ENCODE data around the gene FGGY.
"Not testable (repeated sequence)": the region's sequence is repeated elsewhere in the genome, so short reads cannot be mapped to it uniquely, and the experiment has no call there.

FGGY gene

DNA sequence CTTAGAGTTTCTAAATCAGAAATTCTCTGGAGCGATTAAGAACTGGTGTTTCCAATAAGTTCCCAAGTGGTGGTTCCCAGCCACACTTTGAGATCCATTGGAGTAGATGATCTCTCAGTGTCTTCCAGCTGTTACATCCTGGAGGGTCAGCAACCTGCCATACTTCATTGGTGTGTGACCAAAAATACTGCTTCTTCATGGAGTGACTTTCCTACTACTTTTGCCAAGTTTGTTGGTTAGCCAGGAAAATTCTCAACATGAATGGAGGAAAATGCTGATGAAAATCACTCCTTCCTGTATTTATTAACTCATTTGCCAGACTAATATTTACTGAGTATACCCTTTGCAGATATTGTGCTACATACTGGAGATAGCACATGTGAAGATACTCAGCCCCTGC lies 186.1 kb downstream of the FGGY start:
- DNase-seq (ENCODE audit: low spot score), result no peak

DNA sequence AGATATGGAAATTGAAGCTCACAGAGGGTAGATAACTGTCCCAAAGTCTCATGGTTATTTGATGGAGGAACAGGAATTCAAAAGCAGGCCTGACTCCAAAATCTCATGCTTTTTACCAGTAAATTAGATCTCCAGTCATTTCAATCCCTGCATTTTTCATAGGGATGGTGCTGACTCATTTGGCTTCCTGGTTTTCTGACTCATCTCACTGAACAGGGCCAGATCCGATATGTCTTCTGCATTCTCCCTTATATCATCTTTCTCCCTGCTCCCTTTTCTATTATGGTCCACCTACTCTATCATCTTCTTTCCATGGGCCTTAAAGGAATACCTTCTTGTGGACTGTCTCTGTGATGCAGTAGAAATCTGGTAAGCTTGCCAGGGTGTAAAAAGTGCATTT lies 187.2 kb downstream of the FGGY start:
- DNase-seq (ENCODE audit: low spot score), result no peak

DNA sequence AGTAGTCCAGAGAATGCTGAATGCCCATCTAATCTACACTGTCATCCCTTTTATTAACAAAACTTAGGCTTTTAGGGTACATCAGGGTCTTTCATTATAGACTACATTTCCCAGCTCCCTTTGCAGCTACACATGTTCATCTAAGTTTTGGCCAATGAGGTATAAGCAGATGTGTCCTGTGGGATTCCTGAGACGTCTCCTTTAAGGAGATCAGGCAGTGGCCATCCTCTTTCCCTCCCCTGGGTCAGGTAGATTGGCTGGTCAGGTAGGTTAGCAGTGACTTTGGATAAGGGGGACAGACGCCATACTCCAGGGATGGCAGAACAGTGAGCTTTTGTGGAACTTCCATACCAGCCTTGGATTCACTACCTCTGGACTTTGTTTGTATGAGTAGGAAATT lies 188.3 kb downstream of the FGGY start:
- DNase-seq (ENCODE audit: low spot score), result no peak

DNA sequence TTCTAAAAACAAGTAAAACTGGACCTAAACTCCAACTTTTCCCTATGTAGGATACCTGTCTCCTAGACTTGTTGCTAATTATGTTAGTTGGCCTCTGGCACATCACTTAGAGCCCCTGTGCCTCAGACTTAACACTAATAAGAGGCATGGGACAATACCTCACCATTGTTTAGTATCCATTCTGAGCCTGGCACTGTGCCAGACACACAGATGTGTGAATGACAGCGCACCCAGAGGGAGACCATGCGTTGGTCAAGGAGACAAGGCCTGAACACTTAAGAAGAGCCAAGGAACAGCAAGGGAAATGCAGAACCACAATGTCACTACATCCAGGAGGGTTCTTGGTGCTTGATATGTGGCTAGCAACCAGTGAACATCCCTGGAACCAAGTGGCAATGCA lies 189.1 kb downstream of the FGGY start:
- no peak for DNase-seq (ENCODE audit: low spot score)

DNA sequence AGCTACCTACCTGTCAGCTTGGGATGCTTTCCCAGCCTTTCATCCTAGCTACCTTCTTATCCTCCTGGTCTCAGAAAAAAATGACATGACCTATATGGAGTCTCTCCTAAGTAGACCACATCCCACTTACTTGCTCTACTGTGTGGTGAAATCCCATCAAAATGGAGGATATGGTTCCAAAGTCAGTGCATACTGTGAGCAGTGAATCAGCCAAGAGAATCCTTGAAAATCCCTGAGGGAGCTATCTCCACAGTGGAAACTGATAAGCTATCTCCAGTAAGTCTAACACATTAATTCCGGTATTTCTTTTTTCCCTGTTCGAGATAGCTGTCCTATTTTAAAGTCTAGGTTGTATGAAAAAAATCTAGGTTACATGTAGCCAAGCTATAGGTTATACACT lies 189.7 kb downstream of the FGGY start:
- no peak for DNase-seq (ENCODE audit: low spot score)

DNA sequence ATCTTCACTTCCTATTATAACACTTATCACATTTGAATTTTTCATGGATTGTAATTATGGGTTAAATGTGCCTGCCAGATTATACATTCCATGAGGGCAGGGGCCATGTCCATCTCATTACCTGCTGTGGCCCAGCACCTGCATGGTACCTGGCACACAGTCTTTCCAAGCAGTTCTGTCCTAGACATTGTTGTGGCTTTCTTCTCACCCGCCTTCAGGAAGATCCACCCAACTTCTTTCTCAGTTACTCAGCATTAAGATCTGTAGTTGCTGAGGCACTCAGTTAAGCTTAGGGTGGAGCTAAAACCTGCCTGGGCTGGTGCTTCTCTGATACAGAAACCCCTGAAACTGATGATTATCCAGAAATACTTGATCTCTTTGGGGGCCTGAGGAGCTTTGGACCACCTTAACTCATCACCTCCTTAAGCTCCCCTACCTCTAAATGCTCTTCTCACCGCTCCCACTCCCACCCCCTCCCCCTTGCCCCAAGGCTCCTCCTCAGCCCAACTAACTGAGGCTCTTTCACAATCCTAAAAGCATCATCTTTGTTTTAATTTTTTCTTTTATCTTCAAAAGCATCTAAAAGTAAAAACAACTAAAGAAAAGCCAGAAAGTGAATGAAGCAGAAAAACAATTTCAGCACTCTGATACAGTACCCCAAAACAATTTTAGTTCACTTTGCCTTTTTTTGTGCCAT lies 190.6 kb downstream of the FGGY start:
- no peak for DNase-seq (ENCODE audit: low spot score)

DNA sequence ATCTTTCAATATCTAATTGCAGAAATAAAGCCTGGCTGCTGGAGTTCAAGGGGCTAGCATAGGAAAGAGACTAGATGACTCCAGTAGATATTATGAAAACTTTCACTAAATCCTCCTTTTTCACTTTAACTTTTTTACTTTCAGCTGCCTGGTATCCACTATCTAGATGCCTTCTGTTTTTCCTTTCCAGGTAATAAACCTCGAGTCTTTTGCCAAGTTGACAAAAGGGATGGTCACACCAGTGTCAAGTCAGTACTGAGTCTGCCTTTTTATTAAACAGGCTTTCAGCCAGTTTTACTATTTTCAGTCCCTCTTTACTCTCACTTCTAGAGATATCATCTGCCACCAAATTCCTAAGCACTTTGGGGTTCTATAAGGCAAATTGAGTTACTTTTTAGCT lies 195.6 kb downstream of the FGGY start:
- no peak for DNase-seq (ENCODE audit: low spot score)

DNA sequence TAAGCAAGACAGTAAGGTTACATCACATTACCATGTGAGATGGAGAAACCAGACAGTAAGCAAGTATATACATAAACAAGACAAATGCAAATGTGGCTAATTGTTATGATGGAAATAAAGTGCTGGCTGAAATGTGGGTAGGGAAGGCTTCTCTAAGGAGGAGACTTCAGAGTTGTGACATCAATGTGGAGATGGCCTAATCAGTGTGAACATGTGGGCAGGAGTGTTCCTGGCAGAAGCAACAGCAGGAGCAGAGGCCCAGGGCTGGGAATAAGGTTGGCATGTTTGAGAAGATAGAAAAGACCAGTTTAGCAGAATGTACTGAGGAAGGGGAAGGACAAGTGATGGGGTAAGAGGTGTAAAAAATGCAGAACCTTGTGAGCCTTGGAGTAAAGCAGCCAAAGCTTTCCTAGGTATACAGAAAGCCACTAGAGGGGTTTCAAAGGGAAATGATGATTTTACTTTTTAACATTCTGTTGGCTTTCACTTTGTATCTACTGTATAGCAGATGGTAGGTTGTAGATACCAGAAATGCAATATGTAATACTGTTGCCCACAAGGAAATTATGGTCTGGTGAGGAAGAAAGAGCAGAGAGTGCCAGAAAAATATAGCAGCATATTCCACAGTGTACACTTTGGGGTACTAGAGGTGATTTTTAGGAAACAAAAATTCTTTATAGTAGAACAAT lies 197.4 kb downstream of the FGGY start:
- no peak for DNase-seq (ENCODE audit: low spot score)

DNA sequence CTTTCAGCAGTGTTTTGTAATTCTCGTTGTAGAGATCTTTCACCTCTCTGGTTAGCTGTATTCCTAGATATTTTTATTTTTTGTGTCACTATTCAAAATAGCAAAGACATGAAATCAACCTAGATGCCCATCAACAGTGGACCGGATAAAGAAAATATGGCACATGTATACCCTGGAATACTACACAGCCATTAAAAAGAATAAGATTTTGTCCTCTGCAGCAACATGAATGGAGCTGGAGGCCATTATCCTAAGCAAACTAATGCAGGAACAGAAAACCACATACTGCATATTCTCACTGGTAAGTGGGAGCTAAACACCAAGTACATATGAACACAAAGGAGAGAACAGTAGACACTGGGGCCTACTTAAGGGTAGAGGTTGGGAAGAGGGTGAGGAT lies 199.3 kb downstream of the FGGY start:
- not testable (repeated sequence) for DNase-seq (ENCODE audit: low spot score)

DNA sequence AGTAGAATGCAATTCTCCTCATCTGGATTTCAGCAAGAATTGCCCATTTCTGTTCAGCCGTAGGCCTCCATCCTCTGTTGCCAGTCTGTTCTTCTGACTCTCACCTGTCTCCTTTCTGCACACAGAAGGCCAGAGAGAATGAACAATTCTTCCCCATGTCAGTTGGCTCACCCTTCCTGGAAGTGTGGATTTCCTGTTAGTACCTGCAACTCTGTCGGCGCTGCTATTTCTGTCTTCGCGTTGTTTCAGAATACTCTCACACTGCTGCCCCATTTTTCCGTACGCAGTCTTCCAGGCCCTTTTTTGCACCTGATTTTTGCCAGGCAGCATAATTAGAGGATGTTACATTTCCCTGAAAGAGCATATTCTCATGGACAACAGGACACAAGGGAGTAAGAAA lies 200.7 kb downstream of the FGGY start:
- DNase-seq (ENCODE audit: low spot score), result no peak

DNA sequence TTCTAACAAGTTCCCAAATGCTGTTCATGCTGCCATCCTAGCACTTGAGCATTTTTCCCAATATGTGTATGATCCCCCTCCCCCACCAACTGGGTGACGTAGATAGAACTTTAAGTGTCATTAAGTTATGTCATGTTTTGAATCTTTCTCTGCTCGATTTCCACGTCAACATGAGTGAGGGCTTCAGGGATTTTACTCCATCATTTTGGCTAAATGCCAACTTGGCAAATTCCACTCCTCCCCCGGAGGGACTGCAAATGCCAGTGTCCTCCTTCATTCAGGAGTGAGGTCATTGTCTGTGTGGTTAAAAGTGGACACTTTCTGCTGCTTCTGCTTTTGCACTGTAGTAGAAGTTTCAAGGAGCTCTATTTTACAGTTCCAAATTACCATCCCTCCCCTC lies 201.7 kb downstream of the FGGY start:
- no peak for DNase-seq (ENCODE audit: low spot score)

DNA sequence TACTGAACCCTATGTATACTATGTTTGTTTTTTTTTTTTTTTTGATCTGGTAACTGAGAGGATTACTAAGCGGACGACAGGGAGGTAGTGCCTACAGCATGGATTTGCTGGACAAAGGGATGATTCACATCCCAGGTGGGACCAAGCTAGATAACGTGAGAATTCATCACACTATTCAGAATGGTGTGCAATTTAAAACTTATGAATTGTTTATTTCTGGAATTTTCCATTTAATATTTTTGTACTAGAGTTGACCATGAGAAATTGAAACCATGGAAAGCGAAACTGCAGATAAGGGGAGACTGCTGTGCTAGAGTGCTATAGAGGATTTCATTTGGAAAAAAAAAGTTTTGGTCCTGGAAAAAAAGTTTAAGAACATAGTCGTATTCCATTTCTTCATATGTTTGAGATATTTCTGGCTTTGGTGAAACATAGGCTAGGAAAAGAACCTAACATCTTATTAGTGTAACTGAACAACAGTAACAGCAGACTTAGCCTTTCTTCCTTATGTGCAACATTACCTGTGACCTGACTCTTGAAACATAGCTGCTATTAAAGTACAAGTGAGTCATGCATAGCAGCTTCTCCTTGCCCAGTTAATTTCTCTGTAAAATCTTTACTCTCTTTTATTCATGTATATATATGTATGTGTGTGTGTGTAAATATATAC lies 202.5 kb downstream of the FGGY start:
- DNase-seq (ENCODE audit: low spot score), result no peak

DNA sequence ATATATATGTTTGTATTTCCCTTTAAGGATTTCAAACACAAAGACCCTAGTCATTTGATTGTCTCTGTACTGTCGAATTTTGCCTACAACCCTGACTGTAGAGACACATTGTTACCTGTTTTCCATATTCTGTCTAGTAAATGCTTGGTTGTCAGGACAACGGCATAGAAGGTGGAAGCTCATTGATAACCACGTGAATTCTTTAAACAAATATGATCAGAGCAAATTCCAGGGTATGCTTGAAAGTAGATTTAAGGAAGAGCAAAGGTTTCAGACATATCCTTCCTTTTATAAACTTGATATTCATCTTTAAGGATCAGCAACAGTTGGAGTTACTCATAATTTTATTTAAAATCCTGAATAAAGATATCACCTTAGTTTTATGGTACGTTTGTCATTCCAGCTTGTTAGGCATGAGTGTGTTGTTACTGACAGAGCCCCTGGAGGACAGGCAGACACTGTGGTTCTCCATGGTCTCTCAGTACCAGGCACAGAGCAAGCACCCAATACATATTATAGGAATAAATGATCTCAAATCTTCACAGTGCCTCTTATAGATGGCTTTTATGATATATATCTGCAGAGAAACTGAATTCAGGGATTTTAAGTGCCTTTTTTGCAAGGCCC lies 203.2 kb downstream of the FGGY start:
- DNase-seq (ENCODE audit: low spot score), result no peak

DNA sequence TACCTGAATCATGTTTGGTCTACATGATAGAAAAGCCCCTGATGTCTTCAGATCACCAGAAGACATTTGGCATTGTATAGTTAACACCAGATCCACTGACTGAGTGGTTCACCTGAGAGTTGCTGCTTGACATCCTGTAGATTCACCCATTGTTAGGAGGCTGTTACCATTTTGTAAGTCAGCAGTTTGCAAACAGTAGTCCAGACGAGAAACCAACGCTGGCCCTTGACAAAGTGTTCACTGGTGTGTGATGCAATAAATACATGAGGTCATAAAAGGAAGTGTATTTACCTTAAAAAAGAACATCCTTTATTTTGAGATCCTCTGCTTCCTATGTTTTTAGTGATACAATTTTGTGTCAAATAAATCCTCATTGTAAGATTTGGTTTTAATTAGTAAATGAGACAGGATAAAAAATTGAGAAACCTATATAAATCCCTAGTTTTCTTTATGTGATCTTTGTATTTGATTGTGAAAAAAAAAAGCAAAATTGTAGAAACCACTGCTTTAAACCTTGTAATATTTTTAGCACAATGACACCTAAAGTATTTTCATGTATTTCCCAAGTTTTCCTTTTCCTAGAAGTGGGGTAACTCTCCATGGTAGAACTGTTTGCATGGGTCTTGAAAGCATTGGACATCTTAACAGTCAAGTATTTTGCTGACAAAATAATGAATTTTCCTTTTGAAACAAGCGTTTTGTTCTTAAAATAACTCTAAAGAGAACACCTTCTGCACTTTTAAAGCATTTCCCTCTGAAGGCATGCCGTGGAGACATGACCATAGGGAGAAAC lies 204.3 kb downstream of the FGGY start:
- no peak for DNase-seq (ENCODE audit: low spot score)

DNA sequence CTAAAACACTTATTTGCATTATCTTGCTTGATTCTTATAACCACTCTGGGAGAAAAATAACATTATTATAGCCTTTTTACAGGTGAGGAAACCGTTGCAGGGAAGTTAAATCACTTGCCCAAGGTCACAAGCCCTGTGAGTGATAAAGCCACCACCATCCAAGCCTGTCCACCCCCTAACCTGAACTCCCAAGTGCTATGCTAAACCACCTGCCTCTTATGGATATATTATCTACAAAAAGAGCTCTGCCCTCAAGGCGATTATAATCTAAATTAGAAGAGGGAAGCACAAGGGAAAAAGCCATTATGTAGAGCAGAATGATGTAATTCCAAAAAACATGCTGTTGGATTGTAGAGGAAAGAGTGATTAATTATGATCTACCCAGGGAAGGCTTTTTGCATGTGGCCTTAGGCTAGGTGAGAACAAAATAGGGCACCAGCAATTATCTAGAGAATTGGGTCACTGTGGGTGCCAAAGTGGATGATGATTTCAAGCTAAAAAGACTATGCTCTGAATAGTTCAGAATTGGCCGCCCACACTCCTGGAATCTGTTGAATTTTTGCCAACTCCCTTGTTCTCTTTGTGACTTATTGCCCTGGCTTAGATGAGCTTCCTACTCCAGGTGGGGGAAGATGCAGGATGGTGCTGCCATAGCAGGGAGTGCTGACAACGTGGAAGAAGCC lies 205.3 kb downstream of the FGGY start:
- no peak for DNase-seq (ENCODE audit: low spot score)

DNA sequence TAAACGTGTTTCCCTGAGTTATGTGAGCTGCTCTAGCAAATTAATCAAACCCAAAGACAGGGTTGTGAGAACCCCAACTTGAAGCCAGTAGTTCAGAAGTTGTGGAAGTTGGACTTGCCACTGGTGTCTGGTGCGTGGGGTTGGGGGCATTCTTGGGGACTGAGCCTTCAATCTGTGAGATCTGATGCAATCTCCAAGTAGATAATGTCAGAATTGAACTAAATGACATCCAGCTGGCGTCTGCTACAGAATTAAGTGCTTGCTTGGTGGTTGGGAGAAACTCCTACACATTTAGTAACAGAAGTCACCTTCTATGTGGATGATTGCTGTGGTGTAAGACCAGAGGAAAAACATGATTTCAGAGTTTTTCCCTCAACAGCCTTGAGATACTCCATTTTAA lies 207.4 kb downstream of the FGGY start:
- no peak for DNase-seq (ENCODE audit: low spot score)

DNA sequence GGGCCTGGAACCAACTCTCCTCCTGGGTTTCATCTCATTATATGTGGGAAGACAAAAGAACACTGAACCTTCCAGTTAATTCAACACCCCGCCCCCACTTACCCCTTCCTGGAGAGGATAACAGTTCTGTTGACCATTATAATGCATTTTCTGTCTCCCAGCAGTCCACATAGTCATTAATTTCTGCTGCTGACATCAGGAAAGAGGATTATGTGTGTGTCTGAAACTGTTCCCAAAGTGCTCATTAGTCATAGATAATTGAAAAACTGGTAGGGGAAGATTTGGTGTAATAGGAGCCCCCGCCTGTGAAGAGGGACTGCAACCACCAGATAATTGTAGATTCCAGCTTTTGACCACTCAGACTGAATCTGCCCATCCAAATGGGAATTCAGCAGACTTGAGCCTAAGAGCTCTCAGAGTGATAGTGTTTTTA lies 208.7 kb downstream of the FGGY start:
- no peak for DNase-seq (ENCODE audit: low spot score)

DNA sequence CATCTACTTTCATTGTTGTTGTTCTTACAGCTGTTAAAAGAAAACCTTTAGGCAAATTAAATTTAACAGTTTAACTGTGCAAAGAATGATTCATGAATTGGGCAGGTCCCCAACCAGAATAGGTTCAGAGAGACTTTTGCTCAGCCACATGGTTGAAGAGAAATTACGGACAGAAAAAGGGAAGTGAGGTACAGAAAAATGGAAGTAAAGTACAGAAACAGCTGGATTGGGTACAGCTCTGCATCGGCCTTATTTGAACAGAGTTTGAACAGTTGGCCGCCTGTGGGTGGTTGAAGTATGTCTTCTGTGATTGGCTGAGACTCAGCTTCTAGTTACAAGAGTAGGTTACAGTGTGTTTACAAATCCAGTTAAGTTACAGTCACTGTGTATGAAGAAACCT lies 210.1 kb downstream of the FGGY start:
- DNase-seq (ENCODE audit: low spot score), result no peak

DNA sequence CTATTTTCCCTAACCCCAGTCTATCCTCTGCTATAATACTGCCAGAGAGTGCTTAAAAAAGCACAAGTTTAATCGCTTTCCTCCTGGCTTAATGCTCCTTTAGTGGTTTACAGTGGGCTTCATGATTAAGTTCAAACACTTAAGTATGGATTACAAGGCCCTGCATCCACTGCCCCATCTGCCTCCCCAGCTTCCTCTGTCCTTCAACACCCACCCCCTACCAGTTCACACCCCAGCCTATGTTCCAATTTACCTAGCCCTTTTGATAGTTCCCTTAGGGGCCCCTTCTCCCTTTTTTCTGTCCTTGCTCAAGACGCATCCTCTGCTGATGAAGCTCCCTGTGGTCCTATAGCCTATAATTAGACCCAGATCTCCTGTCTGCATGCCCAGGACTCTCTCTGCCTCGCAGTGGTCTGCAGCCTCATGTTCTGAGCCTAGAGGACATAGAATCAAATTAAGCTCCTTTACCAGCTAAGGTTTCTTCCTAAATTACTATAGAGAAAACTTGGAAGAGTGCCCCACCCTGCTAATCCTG lies 212.5 kb downstream of the FGGY start:
- no peak for DNase-seq (ENCODE audit: low spot score)

DNA sequence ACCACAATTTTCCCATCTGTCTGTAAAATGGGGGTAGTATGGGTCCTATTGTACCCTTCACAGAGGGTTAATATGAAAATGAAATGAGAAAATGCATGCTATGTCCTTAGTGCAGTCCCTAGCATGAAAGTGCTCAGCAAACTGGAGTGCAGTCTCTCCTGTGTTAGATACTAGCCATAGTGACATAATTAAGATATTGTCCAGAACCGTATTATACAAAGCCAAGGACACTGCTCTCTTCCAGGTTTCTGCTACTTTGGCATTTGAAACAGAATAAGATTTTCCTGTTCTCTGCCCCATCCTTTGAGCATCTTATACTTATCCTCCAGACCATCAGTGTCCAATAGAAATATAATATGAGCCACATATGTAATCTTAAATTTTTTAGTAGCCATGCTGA lies 213.4 kb downstream of the FGGY start:
- DNase-seq (ENCODE audit: low spot score), result no peak
